OCI-LY7 (cell line): ENCODE measurements around the gene PDZD2. TPM values are rescaled to one million over a fixed set of nuclear protein-coding genes. Genes with fewer than 3 reads are reported as not detected.

Source experiments
- BruUV-seq: library from RNA; stranded (reverse); fragments of 400-500 nt; replicated peaks from 2 replicates; lab custom pipeline; 2021; lab: Mats Ljungman, UMichigan
- CTCF ChIA-PET: fragments of 300-600 bp; sonication (Branson Sonifier 250); formaldehyde crosslinking; loops from one replicate; lab custom pipeline; 2022; ENCODE audit warnings: antibody characterized with exemption; ENCODE audit not compliant: unreplicated experiment; lab: Charles Lee
- POLR2A ChIA-PET: fragments of 300-600 bp; sonication (Branson Sonifier 250); formaldehyde crosslinking; loops from one replicate; lab custom pipeline; 2022; ENCODE audit warnings: antibody characterized with exemption; lab: Charles Lee
- DNase-seq: peaks from one replicate; pipeline ENCODE4 v3.0.0-alpha.2; 2015; ENCODE audit warnings: low spot score
- H2AFZ ChIP-seq: fragments of 200-600 bp; sonication (generic), shearing (Covaris generic); 2 replicates; pipeline ENCODE4 v1.6.1; 2014; ENCODE audit warnings: mild to moderate bottlenecking, antibody characterized with exemption, low read length, moderate library complexity
- H3K27ac ChIP-seq: fragments of 200-600 bp; sonication (generic); 2 replicates; pipeline ENCODE4 v1.5.1; 2014; ENCODE audit warnings: mixed run types, low read depth, mild to moderate bottlenecking, moderate library complexity, low read length, inconsistent platforms; ENCODE audit not compliant: poor library complexity, severe bottlenecking
- H3K36me3 ChIP-seq: fragments of 200-600 bp; sonication (generic); 2 replicates; pipeline ENCODE4 v1.6.1; 2014; ENCODE audit warnings: mild to moderate bottlenecking, antibody characterized with exemption, low read length, moderate library complexity, mixed read lengths; ENCODE audit not compliant: insufficient read depth
- H3K4me1 ChIP-seq: fragments of 200-600 bp; sonication (generic); 2 replicates; pipeline ENCODE4 v1.5.1; 2014; ENCODE audit warnings: mild to moderate bottlenecking, low read length; ENCODE audit not compliant: insufficient read depth, poor library complexity, severe bottlenecking
- H3K4me2 ChIP-seq: fragments of 200-600 bp; sonication (generic); 2 replicates; pipeline ENCODE4 v1.6.1; 2014; ENCODE audit warnings: mild to moderate bottlenecking, low read length
- H3K4me3 ChIP-seq: fragments of 200-600 bp; sonication (generic); 2 replicates; pipeline ENCODE4 v1.5.1; 2014; ENCODE audit warnings: mild to moderate bottlenecking, low read depth, low read length; ENCODE audit not compliant: poor library complexity, severe bottlenecking
- H3K79me2 ChIP-seq: fragments of 200-600 bp; sonication (generic); 2 replicates; pipeline ENCODE4 v1.6.1; 2016; ENCODE audit warnings: low read depth, mild to moderate bottlenecking, low read length, moderate library complexity, mixed read lengths; ENCODE audit not compliant: insufficient read depth
- H3K9me2 ChIP-seq: fragments of 200-600 bp; sonication (generic); 2 replicates; pipeline ENCODE4 v1.6.1; 2016; ENCODE audit warnings: mild to moderate bottlenecking, low read length, mixed read lengths; ENCODE audit not compliant: insufficient read depth
- H3K9me3 ChIP-seq: fragments of 200-600 bp; sonication (generic); 2 replicates; pipeline ENCODE4 v1.6.1; 2014; ENCODE audit warnings: mild to moderate bottlenecking, mixed run types, low read length, mixed read lengths
- H4K20me1 ChIP-seq: fragments of 200-600 bp; sonication (generic); 2 replicates; pipeline ENCODE4 v1.6.1; 2014; ENCODE audit warnings: mild to moderate bottlenecking, antibody characterized with exemption, low read length, moderate library complexity, mixed read lengths; ENCODE audit not compliant: insufficient read depth
- CTCF ChIP-seq: fragments of 200-600 bp; sonication (generic); conservative IDR thresholded peaks from 2 replicates; pipeline ENCODE4 v1.5.1; 2014; ENCODE audit warnings: mild to moderate bottlenecking, antibody characterized with exemption, low read length, moderate library complexity, mixed read lengths
- EZH2phosphoT487 ChIP-seq: fragments of 200-600 bp; sonication (generic); IDR thresholded peaks from 2 replicates; pipeline ENCODE4 v1.6.1; 2018; ENCODE audit warnings: low read depth, borderline replicate concordance, mild to moderate bottlenecking, mixed run types, antibody characterized with exemption, low read length, moderate library complexity, mixed read lengths
- intact Hi-C: fragments of 100-400 bp; cut with micrococcal nuclease; formaldehyde crosslinking; loops from one replicate; pipeline ENCODE4 v1.10.0; 2022; ENCODE audit not compliant: unreplicated experiment
- total RNA-seq, 2 experiments: library from RNA; depleted of rRNA in 1 of 2; stranded (reverse); fragments of >200 nt in 1 of 2; shearing (Covaris generic) in 1 of 2; gene quantifications; 2 replicates each; pipeline ENCODE4 v1.2.3, GENCODE V29; 2014 to 2022

The PDZD2 gene
- total RNA-seq, 2 experiments from 2014 or later: 8.6 to 10.6 TPM

- CTCF ChIA-PET: interaction anchor here (0.6 kb wide), 1 partner anchor 713 kb away, joined by 4 read pairs; no protein-coding TSS in a partner anchor
- no peak for TF ChIP-seq CTCF
- TF ChIP-seq EZH2phosphoT487: no peak
Measured at GRCh38 chr5:31935496-31936369, 296.8 kb downstream of the PDZD2 start.

GRCh38 chr5:31936683-31937082 lies 297.8 kb downstream of the PDZD2 start:
- ChIA-PET CTCF (no interaction called here), POLR2A (no interaction called here)
- no peak for TF ChIP-seq CTCF
- TF ChIP-seq EZH2phosphoT487: no peak

More at GRCh38 chr5:31935496-31936369, 296.8 kb downstream of the PDZD2 start:
- DNase-seq: no peak
- no peaks in the 10 kb centered on the region for H3K79me2 ChIP-seq
- H3K9me2 ChIP-seq: no peaks in the 10 kb centered on the region
- H2AFZ ChIP-seq: no peak overlapping the region
- no TSS peak for BruUV-seq
- no peaks in the 10 kb centered on the region for H3K4me1 ChIP-seq
- no peaks in the 10 kb centered on the region for H4K20me1 ChIP-seq
- no peak overlapping the region for H3K4me3 ChIP-seq
- intact Hi-C loops: no loop called here
- POLR2A ChIA-PET: interaction anchor here (0.6 to 1.0 kb wide), 3 partner anchors 122 to 964 kb away, joined by 3 read pairs; no protein-coding TSS in a partner anchor
- no peaks in the 10 kb centered on the region for H3K36me3 ChIP-seq
- H3K9me3 ChIP-seq: no peaks in the 10 kb centered on the region
- no peak overlapping the region for H3K27ac ChIP-seq
- no peak overlapping the region for H3K4me2 ChIP-seq

GRCh38 chr5:31937226-31937625 lies 298.3 kb downstream of the PDZD2 start:
- POLR2A ChIA-PET: interaction anchor here (1.0 kb wide), 1 partner anchor 81 kb away, joined by 5 read pairs; no protein-coding TSS in a partner anchor
- H3K9me3 ChIP-seq: no peaks in the 10 kb centered on the region
- no peak overlapping the region for H3K4me2 ChIP-seq
- no peaks in the 10 kb centered on the region for H4K20me1 ChIP-seq
- DNase-seq: no peak
- intact Hi-C loops: no loop called here
- H3K79me2 ChIP-seq: no peaks in the 10 kb centered on the region
- H3K36me3 ChIP-seq: no peaks in the 10 kb centered on the region
- no peak overlapping the region for H3K27ac ChIP-seq
- H3K4me3 ChIP-seq: no peak overlapping the region
- no peaks in the 10 kb centered on the region for H3K9me2 ChIP-seq
- CTCF ChIA-PET: no interaction called here
- no peak for TF ChIP-seq CTCF
- no peak for TF ChIP-seq EZH2phosphoT487
- H3K4me1 ChIP-seq: no peaks in the 10 kb centered on the region
- H2AFZ ChIP-seq: no peak overlapping the region
- BruUV-seq: no TSS peak

More at GRCh38 chr5:31936683-31937082, 297.8 kb downstream of the PDZD2 start:
- H3K36me3 ChIP-seq: no peaks in the 10 kb centered on the region
- no peaks in the 10 kb centered on the region for H4K20me1 ChIP-seq
- no peak overlapping the region for H3K4me3 ChIP-seq
- no peak overlapping the region for H3K4me2 ChIP-seq
- no peak overlapping the region for H2AFZ ChIP-seq
- no peaks in the 10 kb centered on the region for H3K9me2 ChIP-seq
- no peaks in the 10 kb centered on the region for H3K9me3 ChIP-seq
- BruUV-seq: no TSS peak
- DNase-seq: no peak
- no peaks in the 10 kb centered on the region for H3K79me2 ChIP-seq
- intact Hi-C loops: no loop called here
- H3K27ac ChIP-seq: no peak overlapping the region
- H3K4me1 ChIP-seq: no peaks in the 10 kb centered on the region
